Prostate gland (tissue), 2 donors: Measurements from ENCODE around the gene ARL15.

Experiments
- POLR2A ChIP-seq: fragments of 450-650 bp; IDR thresholded peaks from one replicate; pipeline ENCODE4 v1.6.1; 2016; ENCODE audit warnings: antibody characterized with exemption, mild to moderate bottlenecking
- POLR2AphosphoS5 ChIP-seq: sonication (generic); formaldehyde crosslinking; IDR thresholded peaks from one replicate; pipeline ENCODE4 v1.6.1; 2017; ENCODE audit warnings: antibody characterized with exemption
- TF ChIP-seq, protein P1 (sequence below), 4 experiments: fragments of 200-600 bp in 2 of 4; fragments of 450-650 bp in 2 of 4; sonication (generic) in 2 of 4; IDR thresholded peaks; 1 replicate in 3 of 4; 2 replicates in 1 of 4; pipeline ENCODE4 v1.5.1; 2016 to 2019; ENCODE audit warnings: antibody characterized with exemption in 4 of 4, mild to moderate bottlenecking in 2 of 4, moderate library complexity in 2 of 4

DNA sequence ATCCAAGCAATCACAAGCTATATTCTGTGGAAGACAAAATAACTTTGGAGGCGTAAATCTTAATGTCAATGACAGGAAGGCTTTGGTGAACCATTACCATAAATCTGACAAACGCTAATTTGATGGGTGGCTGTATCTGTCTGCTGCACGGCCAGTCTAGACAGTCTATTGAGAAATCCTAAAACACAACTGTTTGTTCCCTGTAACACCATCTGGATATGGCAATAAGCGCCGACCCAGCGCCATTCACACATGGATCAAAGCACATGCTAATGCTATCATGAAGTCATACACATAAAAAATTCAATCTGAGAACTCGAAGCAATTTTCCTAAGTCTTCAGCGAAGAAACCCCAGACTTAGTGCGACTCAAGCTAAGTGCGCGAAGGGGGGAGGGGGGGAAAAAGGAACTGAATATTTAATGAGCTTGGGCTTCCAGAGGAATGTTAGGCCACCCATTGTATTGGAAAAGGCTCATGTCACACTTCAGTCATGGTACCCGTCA lies 95.1 kb downstream of the ARL15 start:
- TF ChIP-seq, protein P1, sequence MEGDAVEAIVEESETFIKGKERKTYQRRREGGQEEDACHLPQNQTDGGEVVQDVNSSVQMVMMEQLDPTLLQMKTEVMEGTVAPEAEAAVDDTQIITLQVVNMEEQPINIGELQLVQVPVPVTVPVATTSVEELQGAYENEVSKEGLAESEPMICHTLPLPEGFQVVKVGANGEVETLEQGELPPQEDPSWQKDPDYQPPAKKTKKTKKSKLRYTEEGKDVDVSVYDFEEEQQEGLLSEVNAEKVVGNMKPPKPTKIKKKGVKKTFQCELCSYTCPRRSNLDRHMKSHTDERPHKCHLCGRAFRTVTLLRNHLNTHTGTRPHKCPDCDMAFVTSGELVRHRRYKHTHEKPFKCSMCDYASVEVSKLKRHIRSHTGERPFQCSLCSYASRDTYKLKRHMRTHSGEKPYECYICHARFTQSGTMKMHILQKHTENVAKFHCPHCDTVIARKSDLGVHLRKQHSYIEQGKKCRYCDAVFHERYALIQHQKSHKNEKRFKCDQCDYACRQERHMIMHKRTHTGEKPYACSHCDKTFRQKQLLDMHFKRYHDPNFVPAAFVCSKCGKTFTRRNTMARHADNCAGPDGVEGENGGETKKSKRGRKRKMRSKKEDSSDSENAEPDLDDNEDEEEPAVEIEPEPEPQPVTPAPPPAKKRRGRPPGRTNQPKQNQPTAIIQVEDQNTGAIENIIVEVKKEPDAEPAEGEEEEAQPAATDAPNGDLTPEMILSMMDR (IDR thresholded peaks at IDR 0.05): no peak
- TF ChIP-seq POLR2A (no peak), POLR2AphosphoS5 (no peak)
